ENCODE measurements around the gene ZSWIM3. TPM values are rescaled to one million over a fixed set of nuclear protein-coding genes. Genes with fewer than 3 reads are reported as not detected.

ZSWIM3 gene
- total and polyA plus RNA-seq, 2 of the 13 experiments (the other 11 are each of a cell fraction or from before 2014, with no cell fraction given): 5.2 to 5.8 TPM

DNA sequence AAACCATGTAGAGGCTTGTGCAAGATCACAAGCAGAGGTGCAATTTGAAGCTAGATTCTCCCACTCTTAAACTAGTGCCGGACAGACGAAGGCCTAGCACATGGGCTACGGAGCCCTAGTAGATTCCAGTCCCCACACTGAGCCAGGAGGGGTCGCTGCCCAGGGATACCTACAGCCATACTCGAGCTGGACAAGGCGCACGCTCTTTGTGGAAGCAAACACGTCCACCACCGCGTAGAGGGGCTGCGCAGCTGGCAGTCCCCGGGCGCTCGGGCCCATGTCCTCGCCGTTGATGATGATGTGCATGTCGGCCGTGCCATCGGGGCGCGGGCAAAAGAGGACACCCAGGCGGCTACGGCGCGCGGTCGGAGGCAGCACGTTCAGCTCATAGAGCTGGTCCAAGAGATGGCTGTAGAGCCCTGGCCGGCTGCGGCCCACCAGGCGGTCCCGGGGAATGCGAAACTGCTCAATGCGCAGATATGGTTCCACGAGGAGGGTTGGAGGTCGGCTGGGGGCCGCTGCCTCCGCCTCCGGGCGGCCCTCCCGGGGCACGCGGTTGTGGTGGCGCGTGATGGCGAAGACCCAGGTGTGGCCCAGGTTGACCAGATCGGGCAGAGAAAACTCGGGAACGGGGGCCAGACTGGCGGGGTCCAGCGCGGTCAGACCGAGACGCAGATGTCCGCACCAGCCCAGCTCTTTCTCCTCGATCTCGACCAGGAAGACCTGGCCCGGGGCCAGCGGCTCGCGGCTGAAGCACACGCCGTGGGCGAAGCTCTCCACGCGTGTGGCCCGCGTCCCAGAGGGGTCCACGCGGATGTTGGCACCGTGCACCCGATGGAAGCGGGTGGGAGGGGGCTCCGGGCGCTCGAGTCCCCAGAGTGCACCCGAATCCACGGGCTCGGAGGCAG, 32.9 kb downstream of the ZSWIM3 start:
- Histone ChIP-seq H3K9me3 (ENCODE audit: low read length) (no peaks in the 10 kb centered on the region), H3K79me2 (ENCODE audit: insufficient read depth, low read length) (peaks cover 32% of the 10 kb centered on the region), H2AFZ (ENCODE audit: low read length) (no peak overlapping the region), H3K4me1 (ENCODE audit: insufficient read depth, low read length) (peaks cover 45% of the 10 kb centered on the region), H3K27me3 (ENCODE audit: control insufficient read depth in 1 of 2, insufficient read depth in 2 of 2, low read length in 2 of 2) (no peaks in the 10 kb centered on the region), H3K4me2 (ENCODE audit: low read depth, low read length) (peak overlapping the region; percentile 85), H3K9ac (ENCODE audit: insufficient read depth, low read depth, low read length) (peak overlapping the region; percentile 87), H4K20me1 (ENCODE audit: insufficient read depth, low read length) (no peaks in the 10 kb centered on the region), H3K36me3 (replicated peaks in 1 of 2; ENCODE audit: control insufficient read depth in 1 of 2, insufficient read depth in 2 of 2, low read length in 2 of 2) (peaks cover 26 to 47% of the 10 kb centered on the region in 2 experiments), H3K27ac (ENCODE audit: extremely low read length, insufficient read depth, low read length) (peak overlapping the region; percentile 87), H3K4me3 (replicated peaks in 1 of 3; ENCODE audit: insufficient read depth in 1 of 3, low read depth in 2 of 3, low read length in 3 of 3) (peak overlapping the region; percentile 86 to 98 (median 96))
- peak; percentile 87 for ATAC-seq
- in situ Hi-C loops (cut with HindIII; ENCODE audit: extremely low pct_ligation_motif_present, low pct_unique_long_range_greater_than_20kb): loop anchor here (5.0 kb wide), 2 partner anchors 42 to 72 kb away; partner anchors contain the start of gene PCIF1
- intact Hi-C loops (cut with micrococcal nuclease; ENCODE audit: unreplicated experiment): loop anchor here (1.0 to 2.0 kb wide), 6 partner anchors 34 to 73 kb away; partner anchors contain the start of genes ACOT8, PCIF1, SNX21 and ZSWIM3
- CTCF ChIA-PET (ENCODE audit: low intra/inter-chr PET ratio, low total read pairs): interaction anchor here (1.2 to 2.6 kb wide), 5 partner anchors 43 to 91 kb away, joined by 3 to 19 read pairs (median 3); partner anchors contain the start of gene ZNF335
- peak; percentile 78 for FAIRE-seq
- DNase-seq (ENCODE audit: low spot score): peak; percentile 92
- POLR2A ChIA-PET: interaction anchor here (0.7 to 8.1 kb wide), 28 partner anchors 9 to 98 kb away, joined by 3 to 164 read pairs (median 8); partner anchors contain the start of genes ACOT8, DNTTIP1, PCIF1 and PLTP
- BruUV-seq (replicated peaks): TSS peak; percentile 70
- WGBS (ENCODE audit: low lambda C conversion rate): 42% methylated on average over 60 of the region's 79 CpGs
- TF ChIP-seq MLLT10 (CRISPR knock-in tag; IDR thresholded peaks at IDR 0.05) (0 out of 2 replicates have a peak, but pooled peaks have one; percentile 27), ZNF543 (CRISPR knock-in tag; IDR thresholded peaks at IDR 0.05) (no peak), TEAD3 (CRISPR knock-in tag; optimal IDR thresholded peaks at IDR 0.05; ENCODE audit: borderline replicate concordance) (peak; percentile 95), ATF1 (CRISPR knock-in tag; IDR thresholded peaks at IDR 0.05) (no peak), ZNF34 (CRISPR knock-in tag; IDR thresholded peaks at IDR 0.05; ENCODE audit: borderline replicate concordance) (no peak), ZBTB3 (CRISPR knock-in tag; IDR thresholded peaks at IDR 0.05; ENCODE audit: borderline replicate concordance, low read depth) (no peak; the same call in 1 of the 2 replicates), SCMH1 (CRISPR knock-in tag; IDR thresholded peaks at IDR 0.05; ENCODE audit: borderline replicate concordance) (no peak), ZNF557 (CRISPR knock-in tag; IDR thresholded peaks at IDR 0.05) (0 out of 2 replicates have a peak, but pooled peaks have one; percentile 69), ZC3H4 (CRISPR knock-in tag; IDR thresholded peaks at IDR 0.05; ENCODE audit: borderline replicate concordance) (no peak; the same call in none of the 2 replicates), THAP9 (CRISPR knock-in tag; IDR thresholded peaks at IDR 0.05; ENCODE audit: borderline replicate concordance) (no peak), TEAD2 (CRISPR knock-in tag; IDR thresholded peaks at IDR 0.05) (no peak; the same call in 1 of the 2 replicates), MEF2D (CRISPR knock-in tag; IDR thresholded peaks at IDR 0.05) (peak; percentile 36; the same call in 1 of the 2 replicates), ZNF75D (CRISPR knock-in tag; IDR thresholded peaks at IDR 0.05; ENCODE audit: borderline replicate concordance) (no peak), FOSL2 (CRISPR knock-in tag; IDR thresholded peaks at IDR 0.05) (peak; percentile 58), USF2 (IDR thresholded peaks at IDR 0.05; ENCODE audit: low read depth, low read length) (no peak), USF2 (CRISPR knock-in tag; IDR thresholded peaks at IDR 0.05; ENCODE audit: borderline replicate concordance) (no peak), SMAD1 (CRISPR knock-in tag; IDR thresholded peaks at IDR 0.05; ENCODE audit: borderline replicate concordance, low read depth) (no peak)

All from HepG2 (cell line).